ENCODE data around the gene KCTD10.

DNA sequence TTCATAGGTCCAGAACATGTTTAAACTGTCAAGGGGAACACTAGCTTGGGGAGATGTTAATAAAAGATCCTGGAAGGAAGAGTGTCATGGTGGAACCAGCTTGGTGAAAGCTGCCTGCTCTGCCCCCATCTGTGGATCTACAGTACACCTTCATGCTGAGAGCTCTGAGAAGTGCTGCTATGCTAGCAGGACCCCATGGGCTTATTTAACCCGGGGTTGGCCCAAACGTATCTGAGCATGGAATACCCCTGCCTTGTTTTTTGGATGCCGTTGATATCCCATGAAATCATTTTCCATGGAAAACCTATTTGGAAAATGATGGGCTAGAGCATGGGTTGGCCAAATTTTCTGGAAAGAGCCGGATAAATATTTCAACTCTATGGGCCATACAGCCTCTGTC lies 14.6 kb upstream of the KCTD10 start:
- TF ChIP-seq, protein P1, sequence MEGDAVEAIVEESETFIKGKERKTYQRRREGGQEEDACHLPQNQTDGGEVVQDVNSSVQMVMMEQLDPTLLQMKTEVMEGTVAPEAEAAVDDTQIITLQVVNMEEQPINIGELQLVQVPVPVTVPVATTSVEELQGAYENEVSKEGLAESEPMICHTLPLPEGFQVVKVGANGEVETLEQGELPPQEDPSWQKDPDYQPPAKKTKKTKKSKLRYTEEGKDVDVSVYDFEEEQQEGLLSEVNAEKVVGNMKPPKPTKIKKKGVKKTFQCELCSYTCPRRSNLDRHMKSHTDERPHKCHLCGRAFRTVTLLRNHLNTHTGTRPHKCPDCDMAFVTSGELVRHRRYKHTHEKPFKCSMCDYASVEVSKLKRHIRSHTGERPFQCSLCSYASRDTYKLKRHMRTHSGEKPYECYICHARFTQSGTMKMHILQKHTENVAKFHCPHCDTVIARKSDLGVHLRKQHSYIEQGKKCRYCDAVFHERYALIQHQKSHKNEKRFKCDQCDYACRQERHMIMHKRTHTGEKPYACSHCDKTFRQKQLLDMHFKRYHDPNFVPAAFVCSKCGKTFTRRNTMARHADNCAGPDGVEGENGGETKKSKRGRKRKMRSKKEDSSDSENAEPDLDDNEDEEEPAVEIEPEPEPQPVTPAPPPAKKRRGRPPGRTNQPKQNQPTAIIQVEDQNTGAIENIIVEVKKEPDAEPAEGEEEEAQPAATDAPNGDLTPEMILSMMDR (IDR thresholded peaks at IDR 0.05; ENCODE audit: low read depth, low read length), result no peak
- no peak for TF ChIP-seq EZH2phosphoT487 (IDR thresholded peaks at IDR 0.05; ENCODE audit: low read depth)

Data from OCI-LY3 (cell line).